CD1c-positive myeloid dendritic cell (primary cell): Measurements from ENCODE around the gene BRCA1.
"Not testable (repeated sequence)": the region's sequence is repeated elsewhere in the genome, so short reads cannot be mapped to it uniquely, and the experiment has no call there.

Experiments used
- DNase-seq: peaks from one replicate; pipeline ENCODE4 v3.0.0-alpha.2; 2016; ENCODE audit errors: extremely low spot score

Gene BRCA1

GRCh38 chr17:43069368-43069898, 55.7 kb downstream of the BRCA1 start:
- DNase-seq = no peak

DNA sequence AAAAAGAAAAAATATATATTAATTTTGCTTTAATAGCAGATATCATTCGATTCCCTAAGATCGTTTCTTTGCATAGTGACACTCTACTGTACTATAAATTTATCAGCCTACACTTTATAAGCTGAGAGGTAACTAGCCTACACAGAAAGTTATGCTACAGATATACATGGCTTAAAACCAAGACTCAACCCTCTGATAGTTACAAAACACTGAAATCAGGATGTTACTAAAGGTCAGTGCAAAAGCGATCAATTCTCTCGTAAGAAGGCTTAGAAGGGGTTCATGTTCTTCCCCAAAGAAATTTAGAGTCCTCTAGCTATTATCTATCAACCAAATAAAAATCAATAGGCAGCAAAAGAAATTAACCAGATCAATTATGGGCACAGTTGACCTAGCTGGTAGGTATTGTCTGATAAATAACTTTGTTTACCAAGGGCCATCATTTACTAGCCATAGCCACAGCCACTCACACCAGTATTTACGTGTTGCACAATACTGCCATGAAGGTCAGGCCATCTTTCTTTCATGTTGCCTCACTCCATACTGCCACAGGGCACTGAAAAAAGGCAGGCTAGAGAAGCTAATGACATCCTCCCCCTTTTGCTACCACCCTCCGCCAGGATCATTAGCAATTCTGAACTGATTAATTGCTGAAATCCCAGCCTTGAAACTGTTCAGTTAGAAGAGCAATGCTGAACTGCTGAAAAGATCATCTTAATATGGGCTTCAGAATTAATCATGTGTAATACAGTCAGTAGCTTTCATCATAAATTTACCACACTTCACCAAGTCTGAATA, 56.4 kb downstream of the BRCA1 start:
- no peak for DNase-seq

DNA sequence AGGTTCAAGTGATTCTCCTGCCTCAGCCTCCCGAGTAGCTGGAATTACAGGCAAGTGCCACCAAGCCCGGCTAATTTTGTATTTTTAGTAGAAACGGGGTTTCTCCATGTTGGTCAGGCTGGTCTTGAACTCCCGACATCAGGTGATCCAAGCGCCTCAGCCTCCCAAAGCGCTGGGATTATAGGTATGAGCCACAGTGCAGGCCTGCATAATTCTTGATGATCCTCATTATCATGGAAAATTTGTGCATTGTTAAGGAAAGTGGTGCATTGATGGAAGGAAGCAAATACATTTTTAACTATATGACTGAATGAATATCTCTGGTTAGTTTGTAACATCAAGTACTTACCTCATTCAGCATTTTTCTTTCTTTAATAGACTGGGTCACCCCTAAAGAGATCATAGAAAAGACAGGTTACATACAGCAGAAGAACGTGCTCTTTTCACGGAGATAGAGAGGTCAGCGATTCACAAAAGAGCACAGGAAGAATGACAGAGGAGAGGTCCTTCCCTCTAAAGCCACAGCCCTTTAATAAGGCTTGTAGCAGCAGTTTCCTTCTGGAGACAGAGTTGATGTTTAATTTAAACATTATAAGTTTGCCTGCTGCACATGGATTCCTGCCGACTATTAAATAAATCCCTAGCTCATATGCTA, 62.1 kb downstream of the BRCA1 start:
- DNase-seq = no peak

DNA sequence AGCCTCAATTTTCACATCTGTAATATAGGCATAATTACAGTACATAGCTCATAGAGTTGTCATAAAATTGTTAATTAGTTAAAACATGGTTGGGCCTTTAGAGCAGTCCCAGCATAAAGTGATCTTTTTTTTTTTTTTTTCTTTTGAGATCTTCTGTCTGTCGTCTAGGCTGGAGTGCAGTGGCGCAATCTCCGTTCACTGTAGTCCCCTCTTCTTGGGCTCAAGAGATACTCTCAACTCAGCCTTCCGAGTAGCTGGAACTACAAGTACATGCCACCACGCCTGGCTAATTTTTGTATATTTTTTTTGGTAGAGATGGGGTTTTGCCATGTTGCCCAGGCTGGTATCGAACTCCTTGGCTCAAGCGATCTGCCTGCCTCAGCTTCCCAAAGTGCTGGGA, 69.1 kb downstream of the BRCA1 start:
- DNase-seq = no peak

GRCh38 chr17:43053008-43053407, 72.2 kb downstream of the BRCA1 start:
- not testable (repeated sequence) for DNase-seq

- DNase-seq = no peak
These were observed 73.2 kb downstream of the BRCA1 start for GRCh38 chr17:43051969-43052368.

DNA sequence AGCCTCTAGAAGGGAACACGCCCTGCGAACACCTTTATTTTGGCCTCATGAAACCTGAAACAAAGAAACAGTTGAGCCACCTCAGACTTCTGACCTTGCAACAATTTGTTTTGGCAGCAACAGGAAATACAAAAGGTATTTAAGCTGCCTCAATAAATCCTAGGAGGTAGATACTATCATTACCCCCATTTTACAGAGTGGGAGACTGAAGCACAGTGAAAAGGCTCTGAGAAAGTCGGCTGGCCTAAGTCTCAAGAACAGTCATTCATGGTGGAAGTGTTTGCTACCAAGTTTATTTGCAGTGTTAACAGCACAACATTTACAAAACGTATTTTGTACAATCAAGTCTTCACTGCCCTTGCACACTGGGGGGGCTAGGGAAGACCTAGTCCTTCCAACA, 81.1 kb downstream of the BRCA1 start:
- no peak for DNase-seq

DNA sequence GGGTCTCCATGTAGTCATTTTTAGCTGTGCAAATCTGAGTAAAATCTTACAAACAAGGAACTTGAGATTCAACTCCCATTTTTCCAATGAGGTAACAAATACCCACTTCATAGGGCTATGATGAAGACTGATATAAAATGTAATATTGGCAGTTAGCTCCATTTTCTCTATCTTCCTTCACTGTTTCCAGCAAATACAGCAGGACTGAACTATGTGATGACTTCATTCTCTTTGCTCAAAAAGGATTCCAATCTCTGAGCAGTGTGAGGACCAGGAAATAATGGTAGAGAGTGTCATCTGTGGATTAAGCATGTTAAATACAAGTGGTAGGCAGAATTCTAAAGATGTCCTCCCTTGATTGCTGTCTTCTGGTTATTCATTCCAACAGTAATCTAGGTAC, 81.9 kb downstream of the BRCA1 start:
- no peak for DNase-seq

DNA sequence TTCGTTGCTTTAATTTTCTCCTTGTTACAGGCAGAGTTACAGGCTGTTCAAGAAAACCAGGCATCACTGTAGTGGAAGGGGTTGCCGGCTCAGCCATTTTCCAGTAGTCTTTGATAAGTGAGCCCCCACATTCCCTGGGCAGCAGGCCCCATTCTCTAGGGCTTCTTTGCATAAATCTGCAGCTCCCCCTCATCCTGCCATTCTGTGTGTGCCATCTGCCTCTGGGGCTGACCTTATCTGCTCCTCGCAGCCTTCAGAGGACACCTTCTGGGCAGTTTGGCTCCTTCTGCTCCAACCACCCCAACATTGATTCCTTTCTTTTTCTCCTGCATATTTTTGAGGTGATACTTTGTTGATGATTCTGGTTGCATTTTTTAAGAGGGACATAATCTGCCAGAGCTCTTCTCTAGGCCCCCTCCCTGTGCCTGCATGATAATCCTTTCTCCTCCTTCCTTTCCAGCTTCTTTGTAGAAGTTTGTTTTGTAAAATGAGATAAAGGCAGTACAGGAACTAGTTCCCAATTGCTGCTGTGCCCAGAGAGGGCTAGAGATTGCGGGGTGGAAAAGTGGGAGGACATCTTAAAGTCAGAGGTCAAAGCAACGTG, 83.0 kb downstream of the BRCA1 start:
- DNase-seq = no peak

DNA sequence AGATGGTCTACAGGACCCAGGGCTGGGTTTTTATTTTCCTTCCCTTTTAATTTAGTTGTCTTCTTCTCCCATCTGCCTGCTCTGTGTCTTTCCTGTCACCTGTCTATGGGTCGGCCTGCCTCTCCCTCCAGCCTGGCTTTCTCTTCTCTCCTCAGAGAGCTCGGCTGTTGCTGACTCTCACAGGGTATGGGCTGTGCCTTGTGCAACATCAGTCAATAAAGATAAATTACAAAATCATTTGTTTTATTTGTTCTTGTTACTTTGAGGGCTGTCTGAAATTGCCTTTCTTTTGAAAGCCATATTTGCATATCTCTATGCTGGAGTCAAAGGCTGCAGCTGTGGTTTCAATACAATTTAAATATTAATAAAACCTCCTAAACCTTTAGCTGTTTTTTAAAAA, 84.5 kb downstream of the BRCA1 start:
- DNase-seq = no peak

- no peak for DNase-seq
These were observed 85.5 kb downstream of the BRCA1 start for GRCh38 chr17:43039646-43040045.

GRCh38 chr17:43034894-43035293, 90.3 kb downstream of the BRCA1 start:
- DNase-seq = no peak

DNA sequence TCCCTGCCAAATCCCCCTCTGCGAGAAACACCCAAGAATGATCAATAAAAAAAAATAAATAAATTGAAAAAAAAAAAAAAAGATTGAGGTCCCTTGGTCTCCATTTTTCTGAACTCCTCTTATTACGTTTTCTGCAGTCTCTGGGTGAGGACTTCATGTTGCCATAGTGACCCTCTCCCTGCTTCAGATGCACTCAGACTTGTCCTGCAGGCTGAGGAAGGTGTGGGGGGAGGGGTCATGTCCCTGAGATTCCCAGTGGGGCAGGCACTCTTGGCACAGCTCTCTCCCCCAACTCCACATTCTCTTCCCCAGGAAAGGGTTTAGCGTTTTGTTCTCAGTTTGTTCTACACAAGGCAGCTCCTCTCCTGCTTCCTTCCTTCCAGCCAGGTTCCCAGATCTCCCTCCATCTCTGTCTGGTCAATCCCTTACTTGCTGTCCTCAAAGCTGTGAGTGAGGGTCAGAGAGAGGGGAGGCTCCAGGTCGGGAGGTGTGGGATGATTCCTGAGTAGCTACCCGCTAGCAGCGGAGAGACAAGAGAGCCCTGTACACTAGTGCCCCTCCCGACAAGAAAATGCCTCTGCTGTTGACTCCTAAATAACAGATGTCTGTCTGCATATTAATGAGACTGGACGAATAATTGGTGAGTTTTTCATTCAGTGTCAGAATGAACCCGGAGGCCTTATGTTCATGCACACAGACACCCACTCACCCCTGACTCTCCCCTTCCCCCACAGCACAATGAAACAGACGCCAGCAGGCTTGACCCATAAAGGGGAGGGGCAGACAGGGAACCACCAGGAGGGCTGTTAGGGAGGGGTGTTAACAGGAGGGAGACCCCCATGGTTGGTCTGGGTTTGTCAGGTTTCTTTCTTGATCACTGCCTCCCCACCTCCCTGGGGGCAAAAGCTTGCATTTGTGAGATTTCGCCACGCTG, 90.9 kb downstream of the BRCA1 start:
- no peak for DNase-seq

GRCh38 chr17:43031666-43032065, 93.5 kb downstream of the BRCA1 start:
- no peak for DNase-seq

GRCh38 chr17:43030137-43030767, 94.9 kb downstream of the BRCA1 start:
- no peak for DNase-seq

- DNase-seq = no peak
These were observed 96.8 kb downstream of the BRCA1 start for GRCh38 chr17:43028221-43028861.

GRCh38 chr17:43027091-43028032, 97.8 kb downstream of the BRCA1 start:
- DNase-seq = no peak

DNA sequence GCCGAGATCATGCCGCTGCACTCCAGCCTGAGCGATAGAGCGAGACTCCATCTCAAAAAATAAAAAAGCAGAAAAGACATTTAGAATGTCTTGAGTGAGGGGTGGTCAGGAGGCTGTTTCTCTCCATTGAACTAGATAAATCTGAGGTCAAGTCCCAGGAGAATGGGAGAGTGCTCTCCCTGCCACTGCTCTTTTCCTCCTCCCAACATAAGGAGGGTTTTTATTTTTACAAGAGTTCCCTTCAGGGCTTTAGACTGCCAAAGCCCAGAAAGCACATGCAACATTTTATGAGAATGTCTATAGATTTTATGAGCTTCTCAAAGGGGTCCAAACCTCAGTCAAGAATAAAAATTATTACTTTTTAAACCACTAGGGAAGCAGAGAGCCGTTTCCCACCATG, 98.6 kb downstream of the BRCA1 start:
- DNase-seq = no peak

DNA sequence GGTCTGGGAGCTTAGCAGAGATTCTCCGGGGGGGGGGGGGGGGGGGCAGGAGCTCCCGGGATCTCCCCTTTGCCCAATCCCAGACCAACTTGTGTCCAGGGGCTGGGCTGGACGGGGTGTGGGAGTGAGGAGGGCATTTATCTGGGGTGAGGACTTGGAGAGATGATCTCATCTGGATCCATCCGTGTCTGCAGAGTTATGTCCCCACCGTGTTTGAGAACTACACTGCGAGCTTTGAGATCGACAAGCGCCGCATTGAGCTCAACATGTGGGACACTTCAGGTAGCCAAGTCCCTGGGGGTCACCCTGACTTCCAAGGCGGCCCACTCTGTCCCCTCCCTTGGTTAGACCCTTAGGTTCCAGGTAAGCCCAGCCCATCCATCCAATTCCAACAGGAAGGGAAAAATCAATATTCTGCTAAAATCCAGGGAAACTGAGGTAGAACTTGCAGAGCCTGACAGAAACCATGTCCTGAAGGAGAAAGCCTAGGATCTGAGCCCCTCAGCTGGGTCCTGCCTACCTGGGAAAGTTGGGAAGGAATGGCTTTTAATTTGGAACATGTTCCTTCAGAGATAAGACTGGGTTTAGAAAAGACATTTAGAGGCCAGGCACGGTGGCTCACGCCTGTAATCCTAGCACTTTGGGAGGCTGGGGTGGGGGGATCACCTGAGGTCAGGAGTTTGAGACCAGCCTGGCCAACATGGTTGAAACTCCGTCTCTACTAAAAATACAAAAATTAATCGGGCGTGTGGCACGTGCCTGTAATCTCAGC, 99.2 kb downstream of the BRCA1 start:
- DNase-seq = no peak
